ENCODE results near the gene GMCL1.

- TF ChIP-seq EZH2 (IDR thresholded peaks at IDR 0.05; ENCODE audit: low read length, unreplicated experiment) (no peak), CTCF (conservative IDR thresholded peaks at IDR 0.05; ENCODE audit: low read depth, low read length) (no peak)
These were observed 15.1 kb downstream of the GMCL1 start for GRCh38 chr2:69844560-69844959.
